SK-N-SH treated with all-trans-retinoic acid at 6 μM for 48 hours (cell line): Measurements from ENCODE around the gene RAB36.

Source experiments
- ATAC-seq: fragments of 200-7000 bp; cut with Tn5 transposase; 3 replicates; pipeline ENCODE4 v1.9.1; 2020; ENCODE audit warnings: mild to moderate bottlenecking, moderate library complexity
- ARNTL ChIP-seq: fragments of 450-650 bp; formaldehyde crosslinking; IDR thresholded peaks from 2 replicates; pipeline ENCODE4 v1.5.0; 2020; ENCODE audit warnings: low read depth, mild to moderate bottlenecking, moderate library complexity, borderline replicate concordance
- BACH2 ChIP-seq: fragments of 250-450 bp; sonication (Bioruptor Pico); IDR thresholded peaks from 2 replicates; pipeline ENCODE4 v1.9.0; 2021; ENCODE audit warnings: mild to moderate bottlenecking, borderline replicate concordance
- CSRNP3 ChIP-seq: fragments of 250-450 bp; sonication (Bioruptor Pico); IDR thresholded peaks from 2 replicates; pipeline ENCODE4 v1.5.1; 2021; ENCODE audit warnings: mild to moderate bottlenecking, moderate library complexity
- ESRRG ChIP-seq: fragments of 250-450 bp; sonication (Bioruptor Pico); IDR thresholded peaks from 2 replicates; pipeline ENCODE4 v1.6.1; 2021; ENCODE audit warnings: mild to moderate bottlenecking
- GLIS3 ChIP-seq: fragments of 250-450 bp; sonication (Bioruptor Pico); IDR thresholded peaks from 2 replicates; pipeline ENCODE4 v1.5.0; 2020; ENCODE audit warnings: mild to moderate bottlenecking, moderate library complexity
- ISL1 ChIP-seq: fragments of 250-450 bp; sonication (Bioruptor Pico); IDR thresholded peaks from 2 replicates; pipeline ENCODE4 v2.1.2; 2022; ENCODE audit warnings: mild to moderate bottlenecking, moderate library complexity
- OSR1 ChIP-seq: fragments of 250-450 bp; sonication (Bioruptor Pico); IDR thresholded peaks from 2 replicates; pipeline ENCODE4 v1.8.0; 2022; ENCODE audit warnings: moderate library complexity, mild to moderate bottlenecking, inconsistent platforms
- PATZ1 ChIP-seq: fragments of 250-450 bp; sonication (Bioruptor Pico); IDR thresholded peaks from 2 replicates; pipeline ENCODE4 v1.8.0; 2020; ENCODE audit warnings: mild to moderate bottlenecking, moderate library complexity, borderline replicate concordance
- POU6F1 ChIP-seq: fragments of 250-450 bp; sonication (Bioruptor Pico); IDR thresholded peaks from 2 replicates; pipeline ENCODE4 v1.8.0; 2021; ENCODE audit warnings: low read depth, mild to moderate bottlenecking, moderate library complexity, borderline replicate concordance
- PPARA ChIP-seq: fragments of 250-450 bp; sonication (Bioruptor Pico); IDR thresholded peaks from 2 replicates; pipeline ENCODE4 v1.5.0; 2020; ENCODE audit warnings: mild to moderate bottlenecking, borderline replicate concordance
- SNAI2 ChIP-seq: fragments of 250-450 bp; sonication (Bioruptor Pico); IDR thresholded peaks from 2 replicates; pipeline ENCODE4 v1.5.0; 2020; ENCODE audit warnings: mild to moderate bottlenecking, moderate library complexity
- TCF4 ChIP-seq: fragments of 250-450 bp; sonication (Bioruptor Pico); IDR thresholded peaks from 2 replicates; pipeline ENCODE4 v1.8.0; 2021; ENCODE audit warnings: mild to moderate bottlenecking, moderate library complexity, borderline replicate concordance
- TOX ChIP-seq: fragments of 250-450 bp; sonication (Bioruptor Pico); IDR thresholded peaks from 2 replicates; pipeline ENCODE4 v1.8.0; 2021; ENCODE audit warnings: mild to moderate bottlenecking, moderate library complexity, borderline replicate concordance
- ZFP3 ChIP-seq: fragments of 250-450 bp; sonication (Bioruptor Pico); IDR thresholded peaks from 2 replicates; pipeline ENCODE4 v1.5.0; 2020; ENCODE audit warnings: mild to moderate bottlenecking, moderate library complexity
- ZFP30 ChIP-seq: fragments of 450-650 bp; formaldehyde crosslinking; IDR thresholded peaks from 2 replicates; pipeline ENCODE4 v1.5.0; 2022; ENCODE audit warnings: mild to moderate bottlenecking, moderate library complexity
- ZNF565 ChIP-seq: fragments of 450-650 bp; formaldehyde crosslinking; conservative IDR thresholded peaks from 2 replicates; pipeline ENCODE4 v1.5.0; 2020; ENCODE audit warnings: low read depth, mild to moderate bottlenecking, moderate library complexity
- ZNF8 ChIP-seq: fragments of 450-650 bp; formaldehyde crosslinking; IDR thresholded peaks from 2 replicates; pipeline ENCODE4 v1.5.0; 2020; ENCODE audit warnings: mild to moderate bottlenecking, moderate library complexity
- TF ChIP-seq, protein P1 (sequence below): fragments of 250-450 bp; sonication (Bioruptor Pico); IDR thresholded peaks from 2 replicates; pipeline ENCODE4 v1.5.1; 2020; ENCODE audit warnings: low read depth, mild to moderate bottlenecking, moderate library complexity
- TF ChIP-seq, protein P2 (sequence below): fragments of 250-450 bp; sonication (Bioruptor Pico); IDR thresholded peaks from 2 replicates; pipeline ENCODE4 v1.5.0; 2020; ENCODE audit warnings: mild to moderate bottlenecking, moderate library complexity

RAB36 gene

DNA sequence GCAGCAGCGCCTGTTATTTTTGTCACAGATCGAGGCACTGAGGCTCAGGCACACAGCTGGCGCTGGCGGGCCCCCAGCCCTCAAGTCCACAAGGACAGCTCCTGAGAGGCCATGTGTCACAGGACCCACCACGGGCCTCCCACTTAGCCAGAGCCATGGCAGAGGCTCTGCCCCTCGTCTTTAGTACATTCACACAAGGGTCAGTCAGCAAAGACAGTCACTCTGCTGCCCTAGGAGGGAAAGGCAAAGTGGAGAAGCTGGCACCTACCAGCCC is 45.8 kb upstream of the RAB36 start:
- TF ChIP-seq ARNTL (CRISPR knock-in tag) (no peak), CSRNP3 (no peak), BACH2 (CRISPR knock-in tag) (no peak)
- no peak for ATAC-seq

- TF ChIP-seq ZFP3 (no peak), SNAI2 (CRISPR knock-in tag) (no peak), BACH2 (CRISPR knock-in tag) (no peak), POU6F1 (no peak), TCF4 (no peak), ZNF8 (CRISPR knock-in tag) (no peak), ARNTL (CRISPR knock-in tag) (no peak), PPARA (no peak), ZFP30 (CRISPR knock-in tag) (no peak), ESRRG (CRISPR knock-in tag) (no peak), TOX (CRISPR knock-in tag) (no peak), PATZ1 (CRISPR knock-in tag) (no peak), GLIS3 (no peak), ZNF565 (CRISPR knock-in tag) (no peak)
- TF ChIP-seq, protein P1, sequence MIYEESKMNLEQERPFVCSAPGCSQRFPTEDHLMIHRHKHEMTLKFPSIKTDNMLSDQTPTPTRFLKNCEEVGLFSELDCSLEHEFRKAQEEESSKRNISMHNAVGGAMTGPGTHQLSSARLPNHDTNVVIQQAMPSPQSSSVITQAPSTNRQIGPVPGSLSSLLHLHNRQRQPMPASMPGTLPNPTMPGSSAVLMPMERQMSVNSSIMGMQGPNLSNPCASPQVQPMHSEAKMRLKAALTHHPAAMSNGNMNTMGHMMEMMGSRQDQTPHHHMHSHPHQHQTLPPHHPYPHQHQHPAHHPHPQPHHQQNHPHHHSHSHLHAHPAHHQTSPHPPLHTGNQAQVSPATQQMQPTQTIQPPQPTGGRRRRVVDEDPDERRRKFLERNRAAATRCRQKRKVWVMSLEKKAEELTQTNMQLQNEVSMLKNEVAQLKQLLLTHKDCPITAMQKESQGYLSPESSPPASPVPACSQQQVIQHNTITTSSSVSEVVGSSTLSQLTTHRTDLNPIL (CRISPR knock-in tag): no peak
- TF ChIP-seq, all 23 proteins: peak for 0
- ATAC-seq: no peak
These were observed 45.0 kb upstream of the RAB36 start for GRCh38 chr22:23100124-23100801.

GRCh38 chr22:23101524-23101923 is 43.8 kb upstream of the RAB36 start:
- TF ChIP-seq ESRRG (CRISPR knock-in tag): no peak
- no peak for ATAC-seq

- no peak for TF ChIP-seq OSR1 (CRISPR knock-in tag)
- TF ChIP-seq PATZ1 (CRISPR knock-in tag): no peak
- no peak for TF ChIP-seq ISL1
- TF ChIP-seq, protein P2, sequence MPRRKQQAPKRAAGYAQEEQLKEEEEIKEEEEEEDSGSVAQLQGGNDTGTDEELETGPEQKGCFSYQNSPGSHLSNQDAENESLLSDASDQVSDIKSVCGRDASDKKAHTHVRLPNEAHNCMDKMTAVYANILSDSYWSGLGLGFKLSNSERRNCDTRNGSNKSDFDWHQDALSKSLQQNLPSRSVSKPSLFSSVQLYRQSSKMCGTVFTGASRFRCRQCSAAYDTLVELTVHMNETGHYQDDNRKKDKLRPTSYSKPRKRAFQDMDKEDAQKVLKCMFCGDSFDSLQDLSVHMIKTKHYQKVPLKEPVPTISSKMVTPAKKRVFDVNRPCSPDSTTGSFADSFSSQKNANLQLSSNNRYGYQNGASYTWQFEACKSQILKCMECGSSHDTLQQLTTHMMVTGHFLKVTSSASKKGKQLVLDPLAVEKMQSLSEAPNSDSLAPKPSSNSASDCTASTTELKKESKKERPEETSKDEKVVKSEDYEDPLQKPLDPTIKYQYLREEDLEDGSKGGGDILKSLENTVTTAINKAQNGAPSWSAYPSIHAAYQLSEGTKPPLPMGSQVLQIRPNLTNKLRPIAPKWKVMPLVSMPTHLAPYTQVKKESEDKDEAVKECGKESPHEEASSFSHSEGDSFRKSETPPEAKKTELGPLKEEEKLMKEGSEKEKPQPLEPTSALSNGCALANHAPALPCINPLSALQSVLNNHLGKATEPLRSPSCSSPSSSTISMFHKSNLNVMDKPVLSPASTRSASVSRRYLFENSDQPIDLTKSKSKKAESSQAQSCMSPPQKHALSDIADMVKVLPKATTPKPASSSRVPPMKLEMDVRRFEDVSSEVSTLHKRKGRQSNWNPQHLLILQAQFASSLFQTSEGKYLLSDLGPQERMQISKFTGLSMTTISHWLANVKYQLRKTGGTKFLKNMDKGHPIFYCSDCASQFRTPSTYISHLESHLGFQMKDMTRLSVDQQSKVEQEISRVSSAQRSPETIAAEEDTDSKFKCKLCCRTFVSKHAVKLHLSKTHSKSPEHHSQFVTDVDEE: no peak
- TF ChIP-seq, all 23 proteins: peak for 0
- no peak for ATAC-seq
These were observed 43.1 kb upstream of the RAB36 start for GRCh38 chr22:23102002-23102655.
